ENCODE data around the gene CCDC13.

Gene CCDC13

DNA sequence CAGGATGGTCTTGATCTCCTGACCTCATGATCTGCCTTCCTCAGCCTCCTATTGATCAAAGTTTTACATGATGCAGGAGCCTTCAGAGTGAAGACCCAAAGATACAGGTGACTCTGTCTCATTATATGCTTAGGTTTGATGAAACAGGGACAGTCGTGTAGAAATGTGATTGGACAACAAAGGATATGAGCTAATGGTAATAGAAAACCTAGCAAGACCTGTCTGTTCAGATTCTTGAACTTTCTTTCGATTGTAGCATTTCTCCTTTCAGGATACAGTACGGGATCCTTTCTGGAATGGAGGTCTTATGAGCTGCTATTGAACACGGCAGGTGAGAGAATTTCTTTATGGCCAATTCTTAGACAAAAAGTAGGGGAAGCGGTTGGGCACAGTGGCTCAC, 36.1 kb upstream of the CCDC13 start, which contains the start of gene ACKR2:
TSS of gene ACKR2 (plus strand) at position 244 of the 400 bp plus-strand sequence. CDS start 55,058 bp downstream, outside the sequence.
- DNase-seq (ENCODE audit: low spot score): no peak
- TF ChIP-seq, protein P1, sequence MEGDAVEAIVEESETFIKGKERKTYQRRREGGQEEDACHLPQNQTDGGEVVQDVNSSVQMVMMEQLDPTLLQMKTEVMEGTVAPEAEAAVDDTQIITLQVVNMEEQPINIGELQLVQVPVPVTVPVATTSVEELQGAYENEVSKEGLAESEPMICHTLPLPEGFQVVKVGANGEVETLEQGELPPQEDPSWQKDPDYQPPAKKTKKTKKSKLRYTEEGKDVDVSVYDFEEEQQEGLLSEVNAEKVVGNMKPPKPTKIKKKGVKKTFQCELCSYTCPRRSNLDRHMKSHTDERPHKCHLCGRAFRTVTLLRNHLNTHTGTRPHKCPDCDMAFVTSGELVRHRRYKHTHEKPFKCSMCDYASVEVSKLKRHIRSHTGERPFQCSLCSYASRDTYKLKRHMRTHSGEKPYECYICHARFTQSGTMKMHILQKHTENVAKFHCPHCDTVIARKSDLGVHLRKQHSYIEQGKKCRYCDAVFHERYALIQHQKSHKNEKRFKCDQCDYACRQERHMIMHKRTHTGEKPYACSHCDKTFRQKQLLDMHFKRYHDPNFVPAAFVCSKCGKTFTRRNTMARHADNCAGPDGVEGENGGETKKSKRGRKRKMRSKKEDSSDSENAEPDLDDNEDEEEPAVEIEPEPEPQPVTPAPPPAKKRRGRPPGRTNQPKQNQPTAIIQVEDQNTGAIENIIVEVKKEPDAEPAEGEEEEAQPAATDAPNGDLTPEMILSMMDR (IDR thresholded peaks at IDR 0.05; ENCODE audit: extremely low read depth, missing control alignments): no peak

DNA sequence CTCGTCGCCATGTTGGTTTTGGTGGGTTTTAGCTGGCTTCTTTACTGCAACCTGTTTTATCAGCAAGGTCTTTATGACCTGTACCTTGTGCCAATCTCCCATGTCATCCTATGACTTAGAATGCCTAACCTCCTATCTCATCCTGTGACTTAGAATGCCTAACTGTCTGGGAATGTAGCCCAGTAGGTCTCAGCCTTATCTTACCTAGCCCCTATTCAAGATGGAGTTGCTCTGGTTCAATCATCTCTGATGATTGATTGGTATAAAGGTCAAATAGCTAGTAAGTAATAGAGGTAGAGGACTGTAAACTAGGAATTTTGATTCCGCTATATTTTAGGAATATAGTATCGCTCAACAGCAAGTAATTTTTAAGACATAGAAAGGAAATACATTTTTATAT, 34.9 kb upstream of the CCDC13 start:
- TF ChIP-seq, protein P1 (IDR thresholded peaks at IDR 0.05; ENCODE audit: extremely low read depth, missing control alignments): no peak
- DNase-seq (ENCODE audit: low spot score): no peak

DNA sequence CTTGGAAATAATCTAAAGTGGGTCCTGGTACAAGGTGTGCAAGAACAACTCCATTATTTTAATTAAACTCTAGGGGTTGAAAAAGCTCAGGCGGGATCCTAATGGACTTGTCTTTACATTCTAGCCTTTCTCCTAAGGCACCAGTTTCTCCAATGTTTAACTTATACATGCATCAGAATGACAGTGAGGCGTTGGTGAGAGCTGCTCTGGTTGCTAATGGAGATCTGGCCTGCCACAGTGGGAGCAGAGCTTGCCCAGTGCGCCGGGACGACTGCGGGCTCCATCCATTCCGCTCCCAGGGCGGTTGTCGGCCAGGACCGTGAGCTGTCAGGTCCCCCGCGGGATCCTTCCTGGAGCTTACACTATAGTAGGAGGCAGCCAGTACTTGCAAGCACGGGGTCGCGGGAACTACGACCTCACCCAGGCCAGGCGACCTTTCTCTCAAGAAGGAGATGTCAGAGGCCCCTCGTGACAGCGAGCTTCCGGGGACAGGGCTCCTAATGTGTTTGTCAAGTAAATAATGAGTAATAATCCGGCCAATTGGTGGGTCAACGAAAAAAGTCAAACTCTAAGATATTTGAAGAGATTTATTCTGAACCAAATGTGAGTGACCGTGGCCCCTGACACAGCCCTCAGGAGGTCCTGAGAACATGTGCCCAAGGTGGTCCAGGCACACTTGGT, 32.2 kb upstream of the CCDC13 start:
- TF ChIP-seq, protein P1 (IDR thresholded peaks at IDR 0.05; ENCODE audit: extremely low read depth, missing control alignments): no peak
- no peak for DNase-seq (ENCODE audit: low spot score)

DNA sequence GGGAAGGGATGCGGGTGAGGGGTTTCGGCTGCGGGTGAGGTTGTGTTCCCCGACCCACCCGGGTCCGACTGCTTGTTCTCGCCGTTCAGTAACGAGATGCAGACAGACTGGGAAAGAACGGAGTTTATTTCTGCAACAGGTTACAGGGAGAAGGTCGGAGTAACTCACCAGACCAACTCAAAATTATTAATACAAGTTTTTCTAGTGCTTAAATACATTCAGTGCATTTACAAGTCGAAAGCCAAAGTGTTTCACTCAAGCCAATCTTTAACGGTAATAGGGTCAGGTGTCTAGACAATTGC, 31.7 kb upstream of the CCDC13 start:
- no peak for DNase-seq (ENCODE audit: low spot score)
- TF ChIP-seq, protein P1 (IDR thresholded peaks at IDR 0.05; ENCODE audit: extremely low read depth, missing control alignments): no peak

DNA sequence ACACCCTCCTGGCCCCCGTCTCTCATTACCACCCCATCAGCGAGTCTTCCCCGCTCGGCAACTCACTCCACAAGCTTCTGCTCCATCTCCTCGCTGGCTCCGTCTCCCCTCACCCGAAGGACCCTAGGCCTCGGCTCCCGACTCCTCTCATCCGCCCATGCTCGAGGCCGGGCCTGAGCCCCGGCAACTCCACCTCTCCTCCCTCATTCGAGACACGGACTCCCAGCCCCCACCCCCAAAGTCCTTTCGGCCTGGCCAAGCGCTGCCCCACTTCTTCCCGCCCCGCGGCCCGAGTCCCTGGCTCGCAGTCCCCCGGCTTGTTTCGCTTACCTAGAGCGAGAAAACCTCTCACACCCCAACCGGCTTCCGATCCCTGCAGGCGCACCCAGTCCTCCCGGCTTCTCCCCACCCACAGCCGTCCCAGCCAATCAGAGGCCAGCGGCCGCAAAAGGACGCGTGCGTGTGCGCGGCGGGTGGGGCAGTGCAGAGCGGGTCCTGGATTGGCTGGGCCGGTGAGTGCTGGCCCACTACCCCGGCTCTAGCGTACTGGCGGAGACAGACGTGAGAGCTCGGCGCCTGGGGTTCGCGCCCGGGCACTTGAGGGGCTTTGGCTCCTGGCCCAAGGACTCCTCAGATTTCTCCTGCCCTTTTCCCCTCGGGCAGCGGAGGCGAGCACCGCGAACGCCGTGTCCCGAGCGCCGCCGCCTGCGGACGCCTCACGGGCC, 31.2 kb upstream of the CCDC13 start, which contains the start of gene HIGD1A:
TSS of gene HIGD1A (minus strand) at position 385 of the 725 bp plus-strand sequence. CDS start 10,237 bp downstream, outside the sequence.
- DNase-seq (ENCODE audit: low spot score): peak; percentile 96
- TF ChIP-seq, protein P1 (IDR thresholded peaks at IDR 0.05; ENCODE audit: extremely low read depth, missing control alignments): no peak

DNA sequence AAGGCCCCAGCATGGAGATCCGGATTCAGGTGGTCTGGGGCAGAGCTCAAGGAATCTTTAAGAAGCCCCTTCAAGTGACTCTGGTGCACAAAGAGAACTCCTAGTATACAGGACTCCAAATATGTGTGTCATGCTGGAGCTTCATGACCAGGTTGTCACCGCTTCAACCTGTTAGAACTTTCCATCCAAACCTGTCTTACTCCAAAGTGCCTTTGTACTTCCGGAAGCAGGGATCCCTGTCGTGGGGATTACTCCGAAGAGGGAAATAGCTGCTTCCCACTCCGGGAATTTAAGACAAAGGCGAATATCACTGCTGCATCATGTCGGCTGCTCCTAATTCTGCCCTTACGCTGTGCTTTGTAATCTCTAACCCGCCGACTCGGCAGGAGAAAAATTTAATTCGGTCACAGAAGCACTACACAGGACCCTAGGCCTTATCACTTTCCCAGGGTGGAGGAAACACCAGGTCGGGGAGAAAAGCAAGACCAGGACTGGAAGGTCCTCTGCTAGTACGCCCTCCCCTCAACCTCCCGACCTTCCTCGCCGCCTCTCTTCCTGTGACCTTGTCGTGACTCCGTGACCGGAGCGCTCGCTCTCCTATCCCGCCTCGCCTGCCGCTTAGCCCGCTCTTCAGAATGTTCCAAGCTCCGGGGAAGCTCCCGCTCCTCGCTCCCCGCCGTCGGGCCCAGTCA, 30.5 kb upstream of the CCDC13 start:
- peak; percentile 39 for DNase-seq (ENCODE audit: low spot score)
- TF ChIP-seq, protein P1 (IDR thresholded peaks at IDR 0.05; ENCODE audit: extremely low read depth, missing control alignments): no peak

All from GM20000 (cell line).